ENCODE measurements around the gene DMAC2L.

The DMAC2L gene

DNA sequence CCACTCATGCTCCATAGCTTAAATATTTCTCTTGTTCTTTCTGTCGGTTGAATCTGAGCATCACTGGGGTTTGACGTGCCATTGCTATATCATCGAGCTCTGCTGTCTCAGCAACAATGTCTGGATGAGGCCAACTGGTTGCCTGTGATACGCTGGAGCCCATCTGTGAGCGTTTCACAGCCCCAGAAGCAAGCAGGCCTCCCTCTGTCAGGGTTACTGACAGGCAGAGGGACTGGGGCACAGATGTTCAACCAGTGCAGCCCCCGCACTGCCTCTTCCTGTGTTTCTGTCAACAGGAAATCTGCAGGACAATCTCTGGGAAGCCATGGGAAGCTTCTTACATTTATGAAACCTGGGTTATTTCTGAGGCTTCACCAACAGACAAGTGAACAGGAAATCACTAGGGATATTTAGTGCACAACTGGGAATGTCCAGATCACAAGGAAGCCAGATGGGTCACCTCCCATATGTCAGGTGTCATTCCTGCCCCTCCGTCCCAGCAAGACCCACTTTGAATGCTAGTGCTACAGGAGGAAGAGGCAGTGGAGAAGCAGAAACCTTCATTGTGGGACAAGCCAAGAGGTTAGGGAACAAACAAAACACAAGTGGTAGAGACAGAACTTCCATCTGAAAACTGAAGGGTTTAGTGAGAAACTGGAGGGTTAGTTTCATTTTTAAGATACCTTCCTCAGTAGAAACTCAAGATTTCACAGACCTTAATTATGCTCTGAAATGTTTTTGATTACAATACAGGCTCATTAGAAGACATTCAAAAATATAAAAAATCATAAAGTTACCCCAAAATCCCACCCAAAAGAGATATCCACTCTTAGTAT is 24.1 kb downstream of the DMAC2L start:
- TF ChIP-seq, protein P1, sequence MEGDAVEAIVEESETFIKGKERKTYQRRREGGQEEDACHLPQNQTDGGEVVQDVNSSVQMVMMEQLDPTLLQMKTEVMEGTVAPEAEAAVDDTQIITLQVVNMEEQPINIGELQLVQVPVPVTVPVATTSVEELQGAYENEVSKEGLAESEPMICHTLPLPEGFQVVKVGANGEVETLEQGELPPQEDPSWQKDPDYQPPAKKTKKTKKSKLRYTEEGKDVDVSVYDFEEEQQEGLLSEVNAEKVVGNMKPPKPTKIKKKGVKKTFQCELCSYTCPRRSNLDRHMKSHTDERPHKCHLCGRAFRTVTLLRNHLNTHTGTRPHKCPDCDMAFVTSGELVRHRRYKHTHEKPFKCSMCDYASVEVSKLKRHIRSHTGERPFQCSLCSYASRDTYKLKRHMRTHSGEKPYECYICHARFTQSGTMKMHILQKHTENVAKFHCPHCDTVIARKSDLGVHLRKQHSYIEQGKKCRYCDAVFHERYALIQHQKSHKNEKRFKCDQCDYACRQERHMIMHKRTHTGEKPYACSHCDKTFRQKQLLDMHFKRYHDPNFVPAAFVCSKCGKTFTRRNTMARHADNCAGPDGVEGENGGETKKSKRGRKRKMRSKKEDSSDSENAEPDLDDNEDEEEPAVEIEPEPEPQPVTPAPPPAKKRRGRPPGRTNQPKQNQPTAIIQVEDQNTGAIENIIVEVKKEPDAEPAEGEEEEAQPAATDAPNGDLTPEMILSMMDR (IDR thresholded peaks at IDR 0.05): no peak
- Histone ChIP-seq H3K4me3 (peak overlapping the region; percentile 25), H3K27ac (peak overlapping the region; percentile 20 to 46)
- DNase-seq (ENCODE audit: low spot score): no peak

DNA sequence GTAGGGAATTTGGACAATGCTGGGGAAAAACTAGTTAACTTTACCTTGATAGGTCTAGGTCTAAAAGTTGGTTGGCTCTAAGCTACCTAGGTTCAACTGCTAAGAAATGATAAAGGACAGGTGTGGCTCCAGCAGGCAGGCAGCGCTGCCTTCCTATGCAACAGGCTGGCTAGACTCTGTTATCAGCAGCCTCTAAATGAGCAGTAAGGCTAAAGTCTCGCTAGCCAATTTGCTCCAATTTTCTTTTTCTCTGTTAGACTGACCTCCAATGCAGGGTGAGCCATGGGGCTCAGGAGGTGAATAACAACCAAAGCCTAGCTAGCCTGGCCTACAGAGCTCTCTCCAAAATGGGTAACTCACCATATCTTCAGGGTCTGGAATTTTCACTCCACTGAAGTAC is 26.5 kb downstream of the DMAC2L start:
- no peak for DNase-seq (ENCODE audit: low spot score)
- H3K4me3 ChIP-seq: no peak overlapping the region
- H3K27ac ChIP-seq: no peak overlapping the region
- TF ChIP-seq, protein P1 (IDR thresholded peaks at IDR 0.05): no peak

DNA sequence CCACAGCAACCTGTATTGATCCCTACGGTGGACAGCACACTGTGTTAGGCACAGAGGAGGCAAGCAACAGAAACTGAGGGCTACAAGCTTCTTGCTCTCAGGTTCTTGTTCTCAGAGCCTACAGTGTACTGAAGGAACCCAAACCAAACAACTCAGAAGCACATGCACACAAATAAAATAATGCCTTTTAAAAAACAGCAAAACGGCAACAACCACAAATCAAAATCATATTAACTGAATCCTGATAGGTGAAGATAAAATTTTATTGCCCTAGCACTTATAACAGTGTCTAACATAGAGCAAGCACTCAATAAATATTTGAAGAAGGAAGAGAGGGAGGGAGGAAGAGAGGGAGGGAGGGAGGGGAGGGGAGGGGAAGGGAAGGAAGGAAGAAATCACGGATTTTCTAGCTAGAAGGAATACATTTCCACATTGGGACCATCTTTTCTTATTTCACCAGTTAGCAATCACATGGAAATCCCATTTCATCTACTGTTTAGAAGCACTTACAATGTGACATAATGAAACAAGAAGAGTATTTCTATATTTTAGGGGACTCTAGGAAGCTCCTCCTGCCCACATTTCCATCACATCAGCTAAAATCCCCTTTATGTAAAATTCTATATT is 27.2 kb downstream of the DMAC2L start:
- DNase-seq (ENCODE audit: low spot score): no peak
- Histone ChIP-seq H3K4me3 (no peak overlapping the region), H3K27ac (no peak overlapping the region)
- TF ChIP-seq, protein P1 (IDR thresholded peaks at IDR 0.05): no peak

DNA sequence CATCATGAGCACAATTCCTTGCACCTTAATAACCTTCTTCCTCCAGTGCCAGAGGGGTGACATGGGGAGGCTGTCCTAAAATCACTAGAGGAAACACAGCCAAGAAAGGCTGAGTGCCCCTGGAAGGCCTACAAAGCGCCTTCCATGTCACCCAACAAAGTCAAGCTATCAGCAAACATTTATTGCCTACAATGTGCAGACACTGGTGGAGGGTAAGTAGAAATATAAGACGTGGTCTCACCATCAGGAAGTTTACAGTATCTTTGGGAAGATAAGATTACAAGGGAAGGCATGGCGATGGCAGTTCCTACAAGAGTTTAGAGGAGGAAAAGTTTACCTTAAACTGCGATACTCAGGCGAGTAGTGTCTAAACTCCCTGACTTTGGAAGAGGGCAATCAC is 27.9 kb downstream of the DMAC2L start:
- no peak for DNase-seq (ENCODE audit: low spot score)
- TF ChIP-seq, protein P1 (IDR thresholded peaks at IDR 0.05): no peak
- H3K27ac ChIP-seq: no peak overlapping the region
- no peak overlapping the region for H3K4me3 ChIP-seq

DNA sequence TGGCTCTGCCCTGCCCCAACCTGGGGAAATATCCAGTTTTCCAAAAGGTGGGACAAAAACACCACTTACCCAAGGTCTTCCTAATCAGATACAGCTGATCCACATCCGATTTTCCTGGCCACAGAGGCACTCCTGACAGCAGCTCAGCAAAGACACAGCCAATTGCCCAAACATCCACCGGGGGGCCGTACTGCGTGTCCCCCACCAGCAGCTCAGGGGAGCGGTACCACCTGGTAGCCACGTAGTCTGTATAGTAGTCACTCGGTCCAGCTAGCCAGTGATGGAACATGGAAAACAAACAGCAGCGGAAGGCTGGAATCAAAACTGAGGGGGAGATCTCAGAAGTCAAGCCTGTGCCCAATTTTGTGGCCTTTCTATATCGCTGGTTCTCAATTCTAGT is 28.8 kb downstream of the DMAC2L start:
- H3K4me3 ChIP-seq: no peak overlapping the region
- no peak for DNase-seq (ENCODE audit: low spot score)
- TF ChIP-seq, protein P1 (IDR thresholded peaks at IDR 0.05): no peak
- H3K27ac ChIP-seq: no peak overlapping the region

DNA sequence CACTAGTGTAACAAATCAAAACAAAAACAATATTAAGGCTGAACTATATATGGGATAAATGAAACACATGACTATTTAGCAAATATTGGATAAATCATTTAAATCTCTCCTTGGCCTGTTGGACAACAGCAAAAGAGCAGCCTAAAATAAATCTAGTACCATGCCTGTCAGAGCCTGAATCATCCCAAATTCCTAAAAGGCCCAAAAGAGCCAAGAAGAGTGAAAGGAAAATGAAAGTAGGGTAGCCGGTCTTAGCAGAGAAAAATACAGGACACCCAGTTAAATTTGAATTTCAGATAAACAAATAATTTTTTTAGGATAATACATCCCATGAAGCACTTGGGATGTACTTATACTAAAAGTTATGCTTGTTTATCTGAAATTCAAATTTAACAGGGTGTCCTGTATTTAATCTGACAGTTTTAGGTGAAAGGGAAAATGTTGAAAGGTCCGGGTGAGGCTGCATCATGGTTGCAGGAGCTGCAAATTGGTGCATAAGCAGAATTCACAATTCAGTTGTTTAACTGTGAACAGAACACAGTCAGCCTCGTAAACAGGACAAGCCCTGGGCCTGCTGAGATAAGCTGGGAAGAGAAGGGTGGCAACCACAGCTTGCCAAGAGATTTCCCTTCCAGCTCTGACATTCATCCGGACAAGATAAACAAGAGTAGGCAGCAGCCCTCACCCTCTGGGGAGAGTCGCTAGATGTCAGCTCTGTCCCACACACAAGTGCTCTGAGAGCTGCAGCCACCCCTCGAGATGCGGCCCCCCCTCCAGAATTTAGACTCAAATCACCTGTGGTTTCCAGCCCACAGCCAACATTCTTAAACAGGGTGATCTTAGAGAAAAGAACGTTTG is 30.3 kb downstream of the DMAC2L start:
- Histone ChIP-seq H3K4me3 (peak overlapping the region; percentile 69), H3K27ac (peak overlapping the region; percentile 43 to 79)
- TF ChIP-seq, protein P1 (IDR thresholded peaks at IDR 0.05): no peak
- DNase-seq (ENCODE audit: low spot score): no peak

All from coronary artery (tissue), 2 donors.